HG03064 (cell line): ENCODE results near the gene SERAC1.

Experiments
- ATAC-seq: cut with Tn5 transposase; IDR thresholded peaks from one replicate; pipeline ENCODE4 v1.9.1; 2021; ENCODE audit warnings: low read depth; ENCODE audit not compliant: unreplicated experiment

SERAC1 gene

GRCh38 chr6:158131926-158132325, 36.1 kb downstream of the SERAC1 start:
- ATAC-seq, result no peak

GRCh38 chr6:158125271-158125670, 42.8 kb downstream of the SERAC1 start:
- no peak for ATAC-seq

GRCh38 chr6:158124288-158124687, 43.8 kb downstream of the SERAC1 start:
- ATAC-seq, result no peak

- ATAC-seq, result no peak
Observed at GRCh38 chr6:158122048-158122447, 46.0 kb downstream of the SERAC1 start.

GRCh38 chr6:158121335-158121734, 46.7 kb downstream of the SERAC1 start:
- no peak for ATAC-seq

GRCh38 chr6:158118886-158119285, 49.2 kb downstream of the SERAC1 start:
- ATAC-seq, result no peak

GRCh38 chr6:158115508-158115907, 52.6 kb downstream of the SERAC1 start:
- no peak for ATAC-seq

GRCh38 chr6:158115102-158115501, 53.0 kb downstream of the SERAC1 start:
- no peak for ATAC-seq

GRCh38 chr6:158113802-158114201, 54.3 kb downstream of the SERAC1 start:
- ATAC-seq, result no peak

GRCh38 chr6:158111987-158112386, 56.1 kb downstream of the SERAC1 start:
- no peak for ATAC-seq

GRCh38 chr6:158110986-158111385, 57.1 kb downstream of the SERAC1 start:
- ATAC-seq, result no peak

- no peak for ATAC-seq
Observed at GRCh38 chr6:158109748-158110147, 58.3 kb downstream of the SERAC1 start.

- ATAC-seq, result no peak
Observed at GRCh38 chr6:158104696-158105095, 63.4 kb downstream of the SERAC1 start.

GRCh38 chr6:158103228-158103627, 64.8 kb downstream of the SERAC1 start:
- no peak for ATAC-seq

- no peak for ATAC-seq
Observed at GRCh38 chr6:158095671-158096070, 72.4 kb downstream of the SERAC1 start.

GRCh38 chr6:158095031-158095430, 73.0 kb downstream of the SERAC1 start:
- ATAC-seq, result no peak

- no peak for ATAC-seq
Observed at GRCh38 chr6:158092806-158093205, 75.3 kb downstream of the SERAC1 start.

GRCh38 chr6:158087224-158087867, 80.7 kb downstream of the SERAC1 start:
- no peak for ATAC-seq

GRCh38 chr6:158086504-158087223, 81.4 kb downstream of the SERAC1 start:
- ATAC-seq, result no peak

GRCh38 chr6:158086054-158086503, 82.0 kb downstream of the SERAC1 start:
- ATAC-seq, result peak; percentile 81

GRCh38 chr6:158085261-158086053, 82.6 kb downstream of the SERAC1 start:
- no peak for ATAC-seq
